CD4-positive, alpha-beta memory T cell (primary cell): ENCODE results near the gene KLHL17. TPM values are rescaled to one million over a fixed set of nuclear protein-coding genes. Genes with fewer than 3 reads are reported as not detected.

Source experiments
- CTCF ChIA-PET: fragments of 350-600 bp; sonication (Branson Sonifier 250); formaldehyde crosslinking; loops from one replicate; lab custom pipeline; 2021; ENCODE audit warnings: inconsistent platforms; ENCODE audit not compliant: partially characterized antibody; lab: Charles Lee
- POLR2A ChIA-PET: fragments of 350-600 bp; sonication (Branson Sonifier 250); formaldehyde crosslinking; loops from one replicate; lab custom pipeline; 2021; ENCODE audit not compliant: partially characterized antibody; lab: Charles Lee
- DNase-seq, 5 donors: peaks; one replicate each; pipeline versions ENCODE4 v3.0.0 to v3.0.0-alpha.2; 2020 to 2022; ENCODE audit warnings: mixed read lengths in 1 of 5
- H3K27ac ChIP-seq: one replicate; pipeline ENCODE4 v1.7.0; 2013; ENCODE audit warnings: low read depth, low read length
- H3K27me3 ChIP-seq: 2 replicates; pipeline ENCODE4 v1.7.0; 2013; ENCODE audit warnings: mild to moderate bottlenecking, low read length, moderate library complexity; ENCODE audit not compliant: insufficient read depth
- H3K36me3 ChIP-seq: 2 replicates; pipeline ENCODE4 v1.7.0; 2013; ENCODE audit warnings: mild to moderate bottlenecking, low read length, moderate library complexity; ENCODE audit not compliant: insufficient read depth
- H3K4me1 ChIP-seq: 2 replicates; pipeline ENCODE4 v1.7.0; 2013; ENCODE audit warnings: mild to moderate bottlenecking, low read length, moderate library complexity; ENCODE audit not compliant: insufficient read depth
- H3K4me3 ChIP-seq, 2 donors: one replicate each; pipeline ENCODE4 v1.7.0; 2013; ENCODE audit warnings: low read length in 2 of 2, mild to moderate bottlenecking in 1 of 2
- H3K9me3 ChIP-seq, 2 donors: one replicate each; pipeline ENCODE4 v1.7.0; 2013; ENCODE audit warnings: low read length in 2 of 2, control low read depth in 1 of 2; ENCODE audit not compliant: control insufficient read depth in 1 of 2
- H3K27ac Mint-ChIP-seq, 7 donors: one replicate each; pipeline ENCODE4 v1.8.0; 2020 to 2021; ENCODE audit warnings: mixed read lengths in 7 of 7, mild to moderate bottlenecking in 6 of 7, inconsistent platforms in 3 of 7, moderate library complexity in 3 of 7
- H3K27me3 Mint-ChIP-seq, 2 donors: one replicate each; pipeline ENCODE4 v1.8.0; 2020 to 2021; ENCODE audit warnings: mixed read lengths in 2 of 2
- H3K36me3 Mint-ChIP-seq, 2 donors: one replicate each; pipeline ENCODE4 v1.8.0; 2020 to 2021; ENCODE audit warnings: mixed read lengths in 2 of 2, inconsistent platforms in 1 of 2, mild to moderate bottlenecking in 1 of 2
- H3K4me1 Mint-ChIP-seq, 4 donors: one replicate each; pipeline ENCODE4 v1.8.0; 2020 to 2021; ENCODE audit warnings: mixed read lengths in 4 of 4, mild to moderate bottlenecking in 1 of 4
- H3K4me3 Mint-ChIP-seq, 8 donors: one replicate each; pipeline ENCODE4 v1.8.0; 2020 to 2021; ENCODE audit warnings: mixed read lengths in 8 of 8, mild to moderate bottlenecking in 7 of 8, moderate library complexity in 6 of 8, inconsistent platforms in 3 of 8
- H3K9me3 Mint-ChIP-seq, 8 donors: one replicate each; pipeline ENCODE4 v1.8.0; 2020 to 2021; ENCODE audit warnings: mixed read lengths in 8 of 8, mild to moderate bottlenecking in 5 of 8, inconsistent platforms in 3 of 8, moderate library complexity in 1 of 8
- intact Hi-C: fragments of 100-400 bp; cut with micrococcal nuclease; formaldehyde crosslinking; loops from one replicate; pipeline ENCODE4 v1.15.1; 2023
- polyA plus RNA-seq, 2 donors: library from polyadenylated mRNA; unstranded; fragments of 300-500 nt; fragmentation: Illumina TruSeq; gene quantifications; one replicate each; pipeline ENCODE4 v1.2.3, GENCODE V29; 2021
- total RNA-seq, 2 experiments: library from RNA; stranded (reverse); gene quantifications; one replicate each; pipeline ENCODE4 v1.2.3, GENCODE V29; 2021

Gene KLHL17
- total RNA-seq = 10 to 100 TPM; 43.4 to 46.5 TPM
- polyA plus RNA-seq = 1 to 10 TPM in 1 of 2 donors, under 1 TPM in 1; 0.89 to 1.7 TPM

GRCh38 chr1:960363-961131 is at the start of gene KLHL17:
Gene KLHL17 (plus strand): TSS chr1:960584. CDS start chr1:960694, 110 bp downstream.
- H3K4me3 ChIP-seq = peak within 1 kb of the TSS in 1 of 2 donors; percentile 83
- peak; percentile 66 to 78 (median 73) for DNase-seq

DNA sequence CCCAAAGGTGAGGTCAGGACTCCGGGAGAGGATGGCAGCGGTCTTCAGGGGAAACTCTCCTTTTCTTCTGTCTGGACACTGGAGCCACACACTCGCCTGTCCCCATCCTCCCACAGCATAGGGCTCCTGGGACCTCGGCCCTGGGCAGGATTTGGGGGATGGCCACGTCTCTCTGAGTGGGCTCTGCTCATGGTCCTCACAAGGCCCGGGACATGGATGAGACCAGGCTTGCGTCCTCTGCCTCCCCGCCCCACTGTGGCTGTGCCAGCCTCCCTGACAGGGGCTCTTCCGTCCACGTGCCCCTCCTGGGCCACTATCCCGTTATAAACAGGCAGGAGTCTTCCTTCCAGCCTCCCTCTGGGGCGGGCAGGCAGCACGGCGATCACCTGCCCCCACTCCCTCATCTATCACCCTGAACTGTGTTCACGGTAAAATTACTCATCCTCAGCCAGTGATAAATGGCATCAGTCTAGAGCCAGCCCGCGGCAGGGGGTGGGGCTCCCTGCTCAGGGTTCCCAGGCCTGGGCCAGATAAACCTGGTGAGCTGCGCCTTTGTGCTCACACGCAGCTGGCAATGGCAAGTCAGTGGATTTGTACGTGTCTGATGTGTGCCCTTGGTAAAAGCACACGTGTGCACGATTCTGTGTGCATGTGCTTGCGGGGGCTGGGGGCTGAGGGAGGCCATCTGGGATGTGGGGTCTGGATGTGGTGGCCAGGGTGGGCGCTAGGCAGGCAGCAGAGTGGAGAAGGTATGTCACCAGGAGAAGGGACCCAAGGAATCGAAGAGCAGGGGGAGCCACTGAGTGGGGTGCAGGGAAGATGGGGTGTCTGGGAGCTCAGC is 49.3 kb upstream of the KLHL17 start:
- Mint-ChIP-seq H3K36me3 (no peaks in the 10 kb centered on the region), H3K4me3 (peak overlapping the region in 1 of 8 donors; percentile 46), H3K9me3 (peaks cover 0 to 4% (median 0%) of the 10 kb centered on the region in 8 donors), H3K27me3 (peaks cover 21% of the 10 kb centered on the region in 2 donors), H3K27ac (peak overlapping the region in 3 of 7 donors; percentile 19 to 72 (median 60)), H3K4me1 (peaks cover 0 to 5% (median 2%) of the 10 kb centered on the region in 4 donors)
- H3K27ac ChIP-seq = no peak overlapping the region
- H3K4me3 ChIP-seq = no peak overlapping the region
- no peaks in the 10 kb centered on the region for H3K27me3 ChIP-seq
- intact Hi-C loops = no loop called here
- H3K36me3 ChIP-seq = no peaks in the 10 kb centered on the region
- no peaks in the 10 kb centered on the region for H3K9me3 ChIP-seq
- CTCF ChIA-PET = no interaction called here
- no peaks in the 10 kb centered on the region for H3K4me1 ChIP-seq
- DNase-seq = no peak
- POLR2A ChIA-PET = no interaction called here

More at GRCh38 chr1:960363-961131, at the start of gene KLHL17:
- Histone ChIP-seq H3K4me1 (peaks cover 25% of the 10 kb centered on the region), H3K27me3 (no peaks in the 10 kb centered on the region), H3K27ac (peak within 1 kb of the TSS; percentile 65), H3K36me3 (peaks cover 13% of the 10 kb centered on the region), H3K9me3 (no peaks in the 10 kb centered on the region)
- intact Hi-C loops = no loop called here
- no peaks in the 10 kb centered on the region for H3K27me3 Mint-ChIP-seq
- H3K36me3 Mint-ChIP-seq = peaks cover 0 to 16% of the 10 kb centered on the region in 2 donors
- H3K4me3 Mint-ChIP-seq = peak within 1 kb of the TSS; percentile 80 to 91 (median 86)
- CTCF ChIA-PET = no interaction called here
- peaks cover 7 to 29% (median 15%) of the 10 kb centered on the region in 4 donors for H3K4me1 Mint-ChIP-seq
- H3K9me3 Mint-ChIP-seq = no peaks in the 10 kb centered on the region
- H3K27ac Mint-ChIP-seq = peak within 1 kb of the TSS in 6 of 7 donors; percentile 35 to 77 (median 74)
- POLR2A ChIA-PET = no interaction called here

DNA sequence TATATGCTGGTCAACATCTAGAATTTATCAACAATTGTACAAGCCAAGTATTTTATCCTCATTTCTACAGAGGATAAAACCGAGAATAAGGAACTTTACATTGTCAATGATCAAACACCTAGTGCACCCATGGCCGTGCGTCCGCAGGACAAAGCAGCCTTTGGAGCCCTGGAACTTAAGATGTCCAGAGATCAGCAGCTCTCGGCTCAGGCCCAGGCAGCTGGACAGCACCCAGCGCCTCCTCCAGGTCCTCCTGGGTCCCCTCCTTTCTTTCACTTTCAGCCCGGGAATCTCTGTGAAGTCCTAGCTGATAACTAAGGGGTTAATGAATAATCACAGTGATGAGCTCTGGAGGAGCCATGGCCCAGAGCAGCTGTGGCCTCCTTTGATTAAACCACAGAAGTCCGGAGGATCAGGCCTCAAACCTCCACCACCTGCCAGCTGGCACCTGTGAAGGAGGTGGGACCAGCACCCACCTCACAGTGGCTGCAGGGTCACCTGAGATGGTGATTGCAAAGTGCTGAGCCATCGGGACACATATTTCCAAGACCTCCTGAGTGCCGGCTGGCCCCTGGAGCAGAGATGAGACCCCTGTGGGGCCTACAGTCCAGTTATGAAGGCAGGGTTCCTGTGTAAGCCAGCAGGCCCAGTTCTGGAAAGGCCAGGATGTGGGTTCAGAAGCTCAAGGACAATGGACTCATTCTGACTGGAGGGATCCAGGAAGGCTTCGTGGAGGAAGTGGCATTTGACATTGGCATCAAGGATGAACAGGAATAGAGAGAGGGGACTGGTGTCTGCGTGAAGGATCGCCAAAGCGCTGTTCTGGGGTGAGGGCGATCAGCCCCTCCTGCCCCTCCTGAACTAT is 48.3 kb upstream of the KLHL17 start:
- H3K27ac Mint-ChIP-seq = peak overlapping the region in 1 of 7 donors; percentile 60
- Histone ChIP-seq H3K4me1 (no peaks in the 10 kb centered on the region), H3K36me3 (no peaks in the 10 kb centered on the region), H3K27me3 (no peaks in the 10 kb centered on the region), H3K27ac (no peak overlapping the region), H3K4me3 (no peak overlapping the region), H3K9me3 (no peaks in the 10 kb centered on the region)
- intact Hi-C loops = no loop called here
- H3K4me1 Mint-ChIP-seq = peaks cover 0 to 5% (median 2%) of the 10 kb centered on the region in 4 donors
- peaks cover 20 to 21% of the 10 kb centered on the region in 2 donors for H3K27me3 Mint-ChIP-seq
- peaks cover 0 to 4% (median 0%) of the 10 kb centered on the region in 8 donors for H3K9me3 Mint-ChIP-seq
- no peak for DNase-seq
- ChIA-PET POLR2A (no interaction called here), CTCF (no interaction called here)
- H3K36me3 Mint-ChIP-seq = no peaks in the 10 kb centered on the region
- H3K4me3 Mint-ChIP-seq = no peak overlapping the region

DNA sequence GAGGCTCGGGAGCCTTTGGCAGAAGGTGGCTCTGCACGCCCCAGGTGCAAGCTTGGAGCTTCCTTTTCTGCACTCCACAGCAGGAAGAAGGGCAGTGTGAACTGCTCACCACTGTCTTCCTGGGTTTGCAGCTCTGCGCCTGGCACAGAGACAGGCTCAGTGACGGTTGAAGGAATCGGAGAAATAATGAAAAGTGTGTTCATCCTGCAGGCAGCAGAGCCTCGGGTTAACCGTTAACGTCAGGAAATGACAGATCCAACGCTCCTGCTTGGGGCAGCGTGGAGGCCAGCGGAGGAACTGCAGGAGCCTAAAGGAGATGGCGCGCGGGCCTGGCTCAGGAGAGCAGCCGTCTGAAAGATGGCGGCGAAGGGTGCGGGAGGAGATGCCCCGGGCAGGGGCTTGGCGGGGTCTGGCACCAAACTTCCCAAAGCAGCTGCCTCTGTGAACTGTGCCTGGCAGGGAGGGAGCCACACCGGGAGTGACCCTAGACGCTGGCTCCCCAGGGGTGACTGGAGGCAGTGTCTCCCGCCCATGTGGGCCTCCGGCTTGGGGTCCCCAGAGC is 47.6 kb upstream of the KLHL17 start:
- POLR2A ChIA-PET = no interaction called here
- Histone ChIP-seq H3K27me3 (no peaks in the 10 kb centered on the region), H3K9me3 (no peaks in the 10 kb centered on the region), H3K4me1 (no peaks in the 10 kb centered on the region), H3K36me3 (no peaks in the 10 kb centered on the region), H3K4me3 (no peak overlapping the region), H3K27ac (no peak overlapping the region)
- H3K9me3 Mint-ChIP-seq = peaks cover 0 to 4% (median 0%) of the 10 kb centered on the region in 8 donors
- DNase-seq = no peak
- CTCF ChIA-PET = no interaction called here
- H3K4me1 Mint-ChIP-seq = peaks cover 0 to 5% (median 2%) of the 10 kb centered on the region in 4 donors
- peaks cover 23 to 24% of the 10 kb centered on the region in 2 donors for H3K27me3 Mint-ChIP-seq
- intact Hi-C loops = no loop called here
- H3K27ac Mint-ChIP-seq = no peak overlapping the region
- no peaks in the 10 kb centered on the region for H3K36me3 Mint-ChIP-seq
- no peak overlapping the region for H3K4me3 Mint-ChIP-seq

DNA sequence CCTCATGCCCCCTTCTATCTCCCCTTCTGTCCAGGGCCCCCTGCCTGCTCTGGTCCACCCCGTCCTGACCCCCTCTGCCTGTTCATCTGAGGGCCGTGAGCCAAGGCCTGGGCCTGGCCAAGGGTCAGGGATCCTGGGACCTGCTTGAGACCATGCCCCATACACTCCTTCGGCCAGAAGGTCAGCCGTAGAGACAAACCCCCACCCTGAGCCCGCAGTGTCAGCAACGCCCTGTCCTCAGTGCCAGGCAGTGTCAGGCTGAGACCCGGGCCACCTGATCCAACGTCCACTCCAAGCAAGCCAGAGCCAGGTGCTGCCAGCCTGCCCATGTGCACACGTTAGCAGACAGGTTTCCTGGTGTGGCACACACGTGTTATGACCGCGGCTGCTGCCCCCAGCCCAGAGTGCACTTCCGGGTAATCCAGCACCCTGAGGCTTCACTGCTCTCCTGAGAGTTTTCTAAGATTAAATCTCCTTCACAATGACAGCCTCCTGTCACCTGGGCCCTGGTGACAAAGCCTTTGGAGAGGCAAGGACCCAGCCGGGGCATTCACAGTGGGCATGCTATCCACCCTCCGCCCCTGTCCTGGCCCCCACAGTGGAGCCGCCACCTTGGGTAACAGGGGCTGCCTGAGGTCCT is 46.8 kb upstream of the KLHL17 start:
- ChIA-PET POLR2A (no interaction called here), CTCF (no interaction called here)
- intact Hi-C loops = no loop called here
- Mint-ChIP-seq H3K36me3 (no peaks in the 10 kb centered on the region), H3K4me1 (peaks cover 0 to 5% (median 2%) of the 10 kb centered on the region in 4 donors), H3K4me3 (no peak overlapping the region), H3K27ac (no peak overlapping the region), H3K27me3 (peaks cover 23% of the 10 kb centered on the region in 2 donors), H3K9me3 (peaks cover 0 to 2% (median 0%) of the 10 kb centered on the region in 8 donors)
- Histone ChIP-seq H3K36me3 (no peaks in the 10 kb centered on the region), H3K4me3 (no peak overlapping the region), H3K27ac (no peak overlapping the region), H3K4me1 (no peaks in the 10 kb centered on the region), H3K27me3 (no peaks in the 10 kb centered on the region), H3K9me3 (no peaks in the 10 kb centered on the region)
- no peak for DNase-seq

DNA sequence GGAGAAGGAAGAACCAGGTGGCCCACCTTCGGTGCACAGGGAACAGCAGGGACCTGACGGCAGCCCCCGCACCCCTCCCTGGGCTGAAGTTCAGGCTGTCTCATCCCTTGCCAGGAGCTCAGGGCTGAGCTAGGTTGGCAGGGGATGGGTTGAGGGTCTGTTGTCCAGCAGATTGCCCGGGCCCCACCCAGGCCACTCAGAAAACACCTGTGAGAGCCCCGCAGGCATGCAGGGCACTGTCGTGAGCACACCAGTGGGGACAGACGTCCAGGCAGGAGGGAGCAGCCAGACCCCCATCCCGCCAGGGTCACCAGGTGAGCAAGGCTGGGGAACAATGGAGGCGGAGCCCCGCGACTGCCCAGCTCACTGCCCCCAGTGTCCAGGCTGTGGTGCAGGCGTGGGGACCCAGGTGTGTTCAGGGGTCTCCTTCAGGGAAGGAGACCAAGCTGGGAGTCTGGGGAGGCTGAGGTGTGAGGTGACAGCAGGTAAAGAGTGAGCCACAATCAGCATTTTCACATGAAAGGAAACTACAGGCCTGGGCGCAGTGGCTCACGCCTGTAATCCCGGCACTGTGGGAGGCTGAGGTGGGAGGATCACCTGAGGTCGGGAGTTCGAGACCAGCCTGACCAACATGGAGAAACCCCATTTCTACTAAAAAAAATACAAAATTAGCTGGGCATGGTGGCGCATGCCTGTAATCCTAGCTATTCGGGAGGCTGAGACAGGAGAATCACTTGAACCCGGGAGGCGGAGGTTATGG is 46.1 kb upstream of the KLHL17 start:
- Mint-ChIP-seq H3K36me3 (no peaks in the 10 kb centered on the region), H3K27me3 (peaks cover 25% of the 10 kb centered on the region in 2 donors), H3K27ac (peak overlapping the region in 1 of 7 donors; percentile 32), H3K9me3 (peaks cover 0 to 2% (median 0%) of the 10 kb centered on the region in 8 donors), H3K4me1 (peaks cover 0 to 5% (median 2%) of the 10 kb centered on the region in 4 donors), H3K4me3 (no peak overlapping the region)
- Histone ChIP-seq H3K9me3 (no peaks in the 10 kb centered on the region), H3K4me1 (no peaks in the 10 kb centered on the region), H3K4me3 (no peak overlapping the region), H3K27me3 (no peaks in the 10 kb centered on the region), H3K27ac (no peak overlapping the region), H3K36me3 (no peaks in the 10 kb centered on the region)
- no peak for DNase-seq
- ChIA-PET CTCF (no interaction called here), POLR2A (no interaction called here)
- intact Hi-C loops = no loop called here
